GM21576 (cell line): ENCODE results near the gene POLR3H.
"Not testable (repeated sequence)": the region's sequence is repeated elsewhere in the genome, so short reads cannot be mapped to it uniquely, and the experiment has no call there.

Source experiments
- ATAC-seq: cut with Tn5 transposase; IDR thresholded peaks from one replicate; pipeline ENCODE4 v1.9.1; 2021; ENCODE audit warnings: mild to moderate bottlenecking, moderate library complexity; ENCODE audit not compliant: unreplicated experiment

POLR3H gene

GRCh38 chr22:41543854-41544670 is at the start of gene POLR3H:
TSS of gene POLR3H (minus strand) at chr22:41544470. CDS start at chr22:41544101, 369 bp downstream.
- peak; percentile 84 for ATAC-seq

GRCh38 chr22:41593336-41593960 is 49.2 kb upstream of the POLR3H start:
- ATAC-seq: not testable (repeated sequence)

GRCh38 chr22:41589391-41590241 is 45.3 kb upstream of the POLR3H start, which contains the start of gene PMM1:
TSS of gene PMM1 (minus strand) at chr22:41589840. CDS start at chr22:41589805, 35 bp downstream.
- peak; percentile 89 for ATAC-seq

GRCh38 chr22:41587347-41587723 is 43.1 kb upstream of the POLR3H start:
- no peak for ATAC-seq

GRCh38 chr22:41585898-41586297 is 41.6 kb upstream of the POLR3H start:
- no peak for ATAC-seq

- ATAC-seq: no peak
These were observed 40.6 kb upstream of the POLR3H start for GRCh38 chr22:41584881-41585280.

- ATAC-seq: no peak
These were observed 38.4 kb upstream of the POLR3H start for GRCh38 chr22:41582694-41583093.

GRCh38 chr22:41579997-41580355 is 35.7 kb upstream of the POLR3H start:
- no peak for ATAC-seq

GRCh38 chr22:41579297-41579996 is 35.2 kb upstream of the POLR3H start:
- ATAC-seq: no peak

- no peak for ATAC-seq
These were observed 34.5 kb upstream of the POLR3H start for GRCh38 chr22:41578818-41579217.

- no peak for ATAC-seq
These were observed 33.8 kb upstream of the POLR3H start for GRCh38 chr22:41578114-41578513.

GRCh38 chr22:41576877-41577276 is 32.6 kb upstream of the POLR3H start:
- ATAC-seq: no peak

GRCh38 chr22:41575533-41575932 is 31.3 kb upstream of the POLR3H start:
- ATAC-seq: no peak

GRCh38 chr22:41574847-41575381 is 30.6 kb upstream of the POLR3H start:
- no peak for ATAC-seq

- ATAC-seq: no peak
These were observed 29.4 kb upstream of the POLR3H start for GRCh38 chr22:41573677-41574076.

- not testable (repeated sequence) for ATAC-seq
These were observed 28.0 kb upstream of the POLR3H start for GRCh38 chr22:41572305-41572704.

GRCh38 chr22:41571786-41572185 is 27.5 kb upstream of the POLR3H start:
- ATAC-seq: no peak

- ATAC-seq: no peak
These were observed 26.0 kb upstream of the POLR3H start for GRCh38 chr22:41570221-41570620.

- ATAC-seq: no peak
These were observed 24.5 kb upstream of the POLR3H start for GRCh38 chr22:41568811-41569210.

GRCh38 chr22:41567512-41567768 is 23.2 kb upstream of the POLR3H start:
- ATAC-seq: no peak
